GM19099 (cell line): ENCODE measurements around the gene STOM.

Experiments used
- POLR2A ChIP-seq: IDR thresholded peaks from 3 replicates; pipeline ENCODE4 v1.6.1; 2011; ENCODE audit warnings: low read depth; ENCODE audit not compliant: insufficient read length; ENCODE audit errors: extremely low read depth

Gene STOM

GRCh38 chr9:121305269-121305994 is 64.6 kb downstream of the STOM start:
- no peak for TF ChIP-seq POLR2A

- TF ChIP-seq POLR2A, result no peak
Measured at GRCh38 chr9:121304707-121305106, 65.3 kb downstream of the STOM start.

- no peak for TF ChIP-seq POLR2A
Measured at GRCh38 chr9:121303456-121304451, 66.3 kb downstream of the STOM start.

- no peak for TF ChIP-seq POLR2A
Measured at GRCh38 chr9:121302786-121303185, 67.3 kb downstream of the STOM start.

GRCh38 chr9:121302341-121302740 is 67.7 kb downstream of the STOM start:
- no peak for TF ChIP-seq POLR2A

- TF ChIP-seq POLR2A, result no peak
Measured at GRCh38 chr9:121301881-121302286, 68.2 kb downstream of the STOM start.

GRCh38 chr9:121300283-121301119 is 69.5 kb downstream of the STOM start:
- no peak for TF ChIP-seq POLR2A

GRCh38 chr9:121299467-121300282 is 70.4 kb downstream of the STOM start:
- no peak for TF ChIP-seq POLR2A

GRCh38 chr9:121298689-121299466 is 71.2 kb downstream of the STOM start:
- no peak for TF ChIP-seq POLR2A

- no peak for TF ChIP-seq POLR2A
Measured at GRCh38 chr9:121298016-121298538, 72.0 kb downstream of the STOM start.

- TF ChIP-seq POLR2A, result no peak
Measured at GRCh38 chr9:121297389-121297788, 72.7 kb downstream of the STOM start.

GRCh38 chr9:121296213-121297127 is 73.6 kb downstream of the STOM start:
- no peak for TF ChIP-seq POLR2A
